M059J (cell line): ENCODE results near the gene WASHC2A. TPM values are rescaled to one million over a fixed set of nuclear protein-coding genes. Genes with fewer than 3 reads are reported as not detected.
"Not testable (repeated sequence)": the region's sequence is repeated elsewhere in the genome, so short reads cannot be mapped to it uniquely, and the experiment has no call there.

Experiments
- DNase-seq: peaks from one replicate; pipeline ENCODE4 v3.0.0-alpha.2; 2012; ENCODE audit warnings: low read depth
- total RNA-seq: library from RNA; depleted of rRNA; stranded (reverse); fragments of >200 nt; shearing (Covaris generic); gene quantifications from 2 replicates; pipeline ENCODE4 v1.2.3, GENCODE V29; 2014

WASHC2A gene
- total RNA-seq, 1 experiment from 2014 or later, result 6.2 TPM

DNA sequence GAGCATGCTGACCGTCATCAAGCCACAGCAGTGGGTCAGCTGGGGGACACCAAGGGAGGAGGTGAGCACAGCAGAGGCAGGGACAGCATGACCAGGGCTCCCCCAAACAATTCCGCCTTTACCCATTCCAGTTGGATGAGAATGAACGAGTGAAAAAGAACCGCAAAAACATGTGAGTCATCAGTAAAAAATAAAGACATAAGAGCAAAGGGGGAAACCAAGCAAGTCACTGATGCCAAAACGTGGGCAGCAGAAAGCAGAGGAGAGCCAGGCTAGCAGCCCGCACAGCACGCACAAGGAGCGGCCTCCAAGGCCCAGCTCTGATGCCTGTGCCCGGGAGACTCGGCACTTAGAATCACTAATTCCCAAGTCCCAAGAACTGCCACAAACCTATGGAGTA, 7.8 kb upstream of the WASHC2A start:
- DNase-seq, result peak; percentile 87

DNA sequence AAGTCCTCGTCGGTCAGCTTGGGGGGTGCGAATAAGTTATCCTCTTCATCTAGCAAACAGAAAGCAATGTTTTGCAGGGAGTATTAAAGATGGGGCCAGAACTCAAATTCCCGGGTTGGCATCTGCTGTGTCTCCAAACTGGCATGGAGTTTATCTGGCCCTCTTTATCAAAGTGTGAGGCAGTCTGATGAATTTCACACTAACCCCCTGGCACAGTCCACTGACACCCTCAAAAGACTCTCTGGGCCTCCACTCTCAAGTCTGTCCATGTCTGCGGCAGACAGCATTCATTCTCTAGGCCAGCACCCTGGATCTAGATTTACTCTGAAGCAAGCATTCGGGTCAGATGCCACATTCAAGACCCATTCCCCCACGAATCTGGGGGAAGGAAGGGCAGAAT, 6.2 kb upstream of the WASHC2A start:
- DNase-seq, result not testable (repeated sequence)

DNA sequence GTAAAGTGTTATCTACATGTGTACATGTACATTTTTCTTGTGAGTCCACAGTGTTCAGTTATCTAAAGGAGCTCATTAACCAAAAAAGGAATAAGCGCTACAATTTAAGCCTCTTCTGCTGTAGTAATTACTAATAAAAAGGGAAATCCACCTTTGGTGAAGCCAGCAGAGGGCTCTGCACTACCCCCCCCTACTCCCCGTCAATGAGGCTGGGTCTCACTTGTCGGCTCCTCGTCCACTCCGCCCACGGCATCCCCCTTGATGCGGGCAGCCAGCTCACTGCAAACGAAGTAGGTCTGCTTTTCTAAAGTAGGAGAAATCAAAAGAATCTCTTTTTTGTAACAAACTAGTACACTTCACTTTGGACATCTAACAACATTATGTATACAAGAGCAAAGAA, 4.7 kb upstream of the WASHC2A start:
- no peak for DNase-seq

DNA sequence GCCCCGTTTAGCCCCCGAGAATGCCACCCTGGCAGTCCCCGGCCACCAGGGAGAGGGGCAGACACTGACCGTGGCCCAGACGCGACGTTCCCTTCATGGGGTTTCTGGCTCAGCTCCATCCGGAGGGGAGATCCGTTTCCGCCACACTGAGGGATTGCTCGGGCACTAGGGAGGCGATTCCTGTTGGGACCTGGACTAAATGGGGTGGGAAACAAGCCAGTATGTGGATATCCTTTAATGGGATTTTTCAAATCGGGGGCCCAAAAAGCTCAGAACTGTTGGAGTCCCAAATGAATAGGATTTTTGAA, 552 bp downstream of the WASHC2A start:
- DNase-seq, result not testable (repeated sequence)

DNA sequence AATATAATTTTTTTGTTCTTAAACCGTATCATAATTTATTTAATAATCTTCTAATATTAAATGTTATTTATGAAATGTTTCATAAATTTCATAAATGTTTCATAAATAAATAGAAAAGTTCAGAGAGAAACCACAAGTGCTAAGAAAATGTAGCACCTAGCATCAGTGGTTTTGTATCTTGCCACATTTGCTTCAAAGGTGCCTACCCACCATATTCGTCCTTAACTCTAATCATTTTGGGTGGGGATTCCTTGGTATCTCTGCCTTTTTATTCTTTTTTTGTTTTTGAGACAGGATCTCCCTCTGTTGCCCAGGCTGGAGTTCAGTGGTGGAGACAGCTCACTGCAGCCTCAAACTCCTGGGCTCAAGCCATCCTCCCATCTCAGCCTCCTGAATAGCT, 7.4 kb downstream of the WASHC2A start:
- DNase-seq, result not testable (repeated sequence)

DNA sequence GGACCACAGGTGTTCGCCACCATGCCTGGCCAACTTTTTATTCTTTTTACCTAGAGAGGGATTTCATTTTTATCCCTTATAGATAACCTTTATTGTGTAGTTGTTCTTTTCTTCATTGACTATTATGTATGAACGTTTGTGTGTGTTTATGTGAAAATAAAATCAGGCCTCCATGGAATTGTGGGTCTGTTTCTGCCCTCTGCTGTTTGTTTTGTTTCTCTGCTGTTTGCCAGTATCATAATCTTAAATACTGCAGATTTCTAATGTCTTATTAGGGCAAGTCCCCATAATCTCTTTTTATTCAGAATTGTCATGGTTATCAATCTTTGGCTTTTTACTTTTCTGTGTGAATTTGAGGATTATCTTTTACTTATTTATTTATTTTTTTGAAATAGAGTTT, 7.8 kb downstream of the WASHC2A start:
- DNase-seq, result not testable (repeated sequence)

DNA sequence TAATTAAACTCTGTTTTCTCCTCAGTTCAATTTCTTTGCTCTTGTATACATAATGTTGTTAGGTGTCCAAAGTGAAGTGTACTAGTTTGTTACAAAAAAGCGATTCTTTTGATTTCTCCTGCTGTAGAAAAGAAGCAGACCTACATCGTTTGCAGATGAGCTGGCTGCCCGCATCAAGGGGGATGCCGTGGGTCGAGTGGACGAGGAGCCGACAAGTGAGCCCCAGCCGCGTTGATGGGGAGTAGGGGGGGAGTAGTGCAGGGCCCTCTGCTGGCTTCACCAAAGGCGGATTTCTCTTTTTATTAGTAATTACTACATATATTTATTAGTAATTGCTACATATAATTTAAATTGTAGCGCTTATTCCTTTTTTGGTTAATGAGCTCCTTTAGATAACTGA, 23.6 kb downstream of the WASHC2A start:
- not testable (repeated sequence) for DNase-seq

DNA sequence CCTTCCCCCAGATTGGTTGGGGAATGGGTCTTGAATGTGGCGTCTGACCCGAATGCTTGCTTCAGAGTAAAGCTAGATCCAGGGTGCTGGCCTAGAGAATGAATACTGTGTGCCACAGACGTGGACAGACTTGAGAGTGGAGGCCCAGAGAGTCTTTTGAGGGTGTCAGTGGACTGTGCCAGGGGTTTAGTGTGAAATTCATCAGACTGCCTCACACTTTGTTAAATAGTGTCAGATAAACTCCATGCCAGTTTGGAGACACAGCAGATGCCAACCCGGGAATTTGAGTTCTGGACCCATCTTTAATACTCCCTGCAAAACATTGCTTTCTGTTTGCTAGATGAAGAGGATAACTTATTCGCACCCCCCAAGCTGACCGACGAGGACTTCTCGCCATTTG, 25.2 kb downstream of the WASHC2A start:
- not testable (repeated sequence) for DNase-seq

DNA sequence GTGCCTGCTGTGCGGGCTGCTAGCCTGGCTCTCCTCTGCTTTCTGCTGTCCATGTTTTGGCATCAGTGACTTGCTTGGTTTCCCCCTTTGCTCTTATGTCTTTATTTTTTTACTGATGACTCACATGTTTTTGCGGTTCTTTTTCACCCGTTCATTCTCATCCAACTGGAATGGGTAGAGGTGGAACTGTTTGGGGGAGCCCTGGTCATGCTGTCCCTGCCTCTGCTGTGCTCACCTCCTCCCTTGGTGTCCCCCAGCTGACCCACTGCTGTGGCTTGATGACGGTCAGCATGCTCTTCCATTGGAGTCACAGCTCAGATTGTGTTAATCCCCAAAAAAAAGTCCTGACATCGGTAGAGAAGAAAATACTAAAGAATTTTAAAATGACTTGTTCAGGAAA, 26.9 kb downstream of the WASHC2A start:
- DNase-seq, result not testable (repeated sequence)

DNA sequence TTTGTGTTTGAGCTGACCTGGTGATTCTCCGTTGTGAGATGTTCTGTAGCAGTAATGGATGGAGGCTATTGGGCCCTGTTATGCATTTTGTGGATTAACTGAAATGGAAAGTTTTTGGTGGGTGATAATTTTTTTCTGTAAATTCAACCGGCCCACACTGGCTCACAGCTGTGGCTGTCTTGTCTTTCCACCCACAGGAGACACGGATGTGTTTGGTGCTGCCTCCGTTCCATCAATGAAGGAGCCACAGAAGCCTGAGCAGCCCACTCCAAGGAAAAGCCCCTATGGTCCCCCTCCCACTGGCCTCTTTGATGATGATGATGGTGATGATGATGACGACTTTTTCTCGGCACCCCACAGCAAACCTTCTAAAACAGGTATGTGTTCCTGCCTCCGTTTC, 27.6 kb downstream of the WASHC2A start:
- not testable (repeated sequence) for DNase-seq

DNA sequence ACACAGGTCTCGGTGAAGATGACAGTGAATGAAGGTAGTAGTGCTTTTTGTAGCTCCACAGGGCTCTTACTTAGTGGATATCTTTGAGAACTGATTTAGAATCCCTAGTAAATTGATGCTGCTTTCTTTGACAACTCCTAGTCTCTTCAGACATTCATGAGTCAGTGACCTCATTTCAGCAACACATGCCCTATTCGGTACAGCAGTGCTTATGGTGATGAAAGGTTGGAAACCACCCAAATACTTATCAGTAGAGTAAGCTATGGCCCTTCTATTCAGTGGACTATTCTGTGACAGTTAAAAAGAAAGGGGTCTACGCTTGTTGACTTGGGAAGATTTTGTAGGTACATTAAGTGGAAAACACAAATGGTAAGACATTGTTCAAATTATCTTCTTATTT, 29.0 kb downstream of the WASHC2A start:
- not testable (repeated sequence) for DNase-seq

DNA sequence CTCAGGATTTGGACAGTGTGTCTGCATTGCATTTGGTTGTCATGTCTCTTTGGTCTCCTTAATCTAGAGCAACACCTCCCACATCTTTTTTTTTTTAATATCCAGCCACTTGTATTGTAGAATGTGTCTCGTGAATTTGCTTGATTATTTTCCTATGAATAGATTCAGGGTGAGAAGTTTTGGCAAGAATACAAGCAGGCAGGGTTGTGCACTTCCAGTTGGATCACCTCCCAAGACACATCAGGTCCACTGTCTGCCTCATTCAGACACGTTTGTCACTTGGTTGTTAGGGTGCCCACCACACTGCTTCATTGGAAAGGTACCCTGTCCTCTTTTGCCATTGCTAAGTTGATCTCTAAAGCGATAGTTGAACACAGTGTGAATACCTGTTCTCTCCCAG, 30.9 kb downstream of the WASHC2A start:
- DNase-seq, result not testable (repeated sequence)

DNA sequence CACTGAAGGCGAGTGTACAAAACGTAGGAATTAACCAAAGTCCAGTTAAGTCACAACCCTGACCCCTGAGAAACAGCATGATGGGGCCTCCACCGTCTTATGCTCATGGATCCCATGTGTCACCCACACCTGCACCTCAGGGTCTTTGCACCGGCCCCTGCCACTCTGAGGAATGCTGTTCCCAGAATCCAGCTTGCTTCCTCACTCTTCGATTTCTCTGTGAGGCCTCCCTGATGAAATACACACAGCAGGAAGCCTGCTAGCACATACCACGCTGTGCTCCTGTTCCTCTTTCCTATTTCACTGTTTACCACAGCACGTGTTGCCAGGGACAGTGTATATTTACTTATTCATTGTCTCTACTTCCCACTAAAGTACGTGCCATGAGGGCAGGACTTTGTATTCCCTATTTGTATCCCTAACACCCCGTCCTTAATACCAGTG, 33.4 kb downstream of the WASHC2A start:
- not testable (repeated sequence) for DNase-seq

DNA sequence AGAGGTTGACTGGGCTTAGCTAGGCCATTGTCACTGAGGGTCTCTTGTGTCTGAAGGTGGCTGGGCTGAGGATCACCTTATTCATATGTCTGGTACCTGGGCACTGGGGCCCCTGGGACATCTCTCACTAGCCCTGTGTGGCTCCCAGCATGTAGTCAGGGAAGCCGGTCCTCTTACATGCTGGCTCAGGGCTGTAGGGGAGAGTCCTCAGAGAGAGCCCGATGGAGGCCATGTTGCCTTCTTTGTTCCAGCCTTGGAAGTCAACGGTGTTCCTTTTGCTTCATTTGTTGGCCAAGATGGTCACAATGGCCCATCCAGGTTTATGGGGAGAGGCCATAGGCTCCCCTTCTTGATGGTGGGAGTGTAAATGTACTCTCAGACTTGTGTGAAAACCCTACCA, 34.0 kb downstream of the WASHC2A start:
- DNase-seq, result not testable (repeated sequence)

DNA sequence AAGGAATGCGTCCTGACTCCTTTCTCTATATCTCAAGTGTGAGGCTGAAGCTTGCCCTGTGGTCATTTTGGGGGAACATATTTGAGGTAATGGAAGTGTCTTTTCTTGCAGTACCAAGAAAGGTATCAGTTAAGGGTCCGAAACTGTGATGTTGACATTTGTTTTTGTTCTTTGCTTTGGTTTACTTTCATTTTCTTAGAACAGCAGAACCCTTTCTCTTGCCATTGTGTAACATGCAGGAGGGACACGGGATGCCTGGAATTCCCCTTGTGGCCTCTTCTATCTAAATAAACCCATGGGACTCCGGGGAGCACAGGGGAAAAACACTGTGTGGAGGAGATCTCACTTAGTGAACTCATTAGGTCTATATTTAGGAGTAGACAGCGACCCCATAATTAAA, 34.5 kb downstream of the WASHC2A start:
- not testable (repeated sequence) for DNase-seq

DNA sequence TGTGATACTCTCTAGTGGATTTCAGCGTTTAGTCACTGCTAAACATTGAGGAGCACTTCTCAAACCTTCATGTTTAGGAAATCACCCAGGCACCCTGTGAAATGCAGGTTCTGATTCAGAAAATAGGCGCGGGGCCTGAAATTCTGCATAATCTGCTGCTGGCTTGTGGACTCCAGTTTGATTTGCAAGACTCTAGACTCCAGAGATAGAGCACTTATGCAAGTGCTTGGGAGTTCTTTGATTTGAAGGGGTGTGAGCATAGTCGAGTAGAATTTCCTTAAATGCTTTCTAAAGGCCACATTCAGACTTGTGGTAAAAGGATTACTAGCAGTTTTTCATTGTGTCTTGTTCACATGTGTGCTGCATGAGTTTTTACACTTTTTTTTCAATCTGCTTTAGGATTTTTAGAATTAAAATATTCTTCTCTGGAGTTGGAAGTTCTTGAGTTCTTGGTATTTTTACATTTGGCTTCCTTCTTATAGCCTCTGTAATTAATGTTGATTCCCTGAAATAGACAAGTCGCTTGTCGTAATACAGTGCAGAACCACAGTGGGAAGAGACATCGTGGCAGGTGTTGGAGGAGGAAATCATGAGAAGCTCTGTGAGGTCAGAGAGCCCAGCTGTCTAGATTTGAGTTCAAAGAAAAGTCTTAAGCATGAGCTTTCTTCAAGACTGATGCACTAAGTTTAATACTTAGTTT, 41.4 kb downstream of the WASHC2A start:
- not testable (repeated sequence) for DNase-seq

DNA sequence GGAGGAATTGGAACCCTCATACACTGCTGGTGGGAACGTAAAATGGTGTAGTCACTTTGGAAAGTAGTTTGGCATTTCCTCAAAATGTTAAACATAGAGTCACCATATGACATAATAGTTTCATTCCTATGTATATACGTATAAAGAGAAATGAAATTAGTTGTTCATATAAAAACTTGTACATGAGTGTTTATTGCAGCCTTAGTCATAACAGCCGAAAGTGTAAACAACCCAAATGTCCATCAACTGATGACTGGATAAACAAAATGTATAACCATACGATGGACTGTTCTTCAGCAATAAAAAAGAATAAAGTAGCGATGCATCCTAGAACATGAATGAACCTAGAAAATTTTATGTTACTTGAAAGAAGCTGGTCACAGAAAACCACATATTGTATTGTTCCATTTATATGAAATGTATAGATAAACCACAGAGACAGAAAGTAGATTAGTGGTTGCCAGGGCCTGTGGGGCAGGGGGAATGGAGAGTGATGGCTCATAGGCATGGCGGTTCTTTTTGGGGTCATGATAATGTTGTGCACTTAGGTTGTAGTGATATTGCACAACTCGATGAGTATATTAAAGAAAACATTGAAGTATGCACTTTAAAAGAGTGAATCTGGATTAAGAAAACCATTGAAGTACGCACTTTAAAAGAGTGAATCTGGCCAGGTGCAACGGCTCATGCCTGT, 44.8 kb downstream of the WASHC2A start:
- DNase-seq, result not testable (repeated sequence)

DNA sequence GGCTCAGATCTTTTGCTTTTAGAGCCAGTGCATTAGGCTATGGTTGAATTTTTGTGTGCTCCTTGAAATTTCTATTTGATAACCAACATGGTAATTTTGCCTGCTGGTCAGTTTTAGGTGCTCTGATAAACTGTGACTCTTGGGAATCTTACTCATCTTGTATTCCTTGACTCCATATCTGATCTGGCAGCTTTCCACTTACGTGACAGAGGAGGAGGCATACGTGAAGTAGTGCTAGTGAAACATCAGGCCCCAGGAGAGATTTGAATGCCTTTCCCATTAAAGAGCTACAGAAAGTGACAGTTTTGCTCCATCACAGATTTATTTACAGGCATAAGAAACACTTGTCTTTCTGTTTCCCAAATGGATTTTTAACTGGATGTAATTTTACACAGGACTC, 59.0 kb downstream of the WASHC2A start:
- not testable (repeated sequence) for DNase-seq

DNA sequence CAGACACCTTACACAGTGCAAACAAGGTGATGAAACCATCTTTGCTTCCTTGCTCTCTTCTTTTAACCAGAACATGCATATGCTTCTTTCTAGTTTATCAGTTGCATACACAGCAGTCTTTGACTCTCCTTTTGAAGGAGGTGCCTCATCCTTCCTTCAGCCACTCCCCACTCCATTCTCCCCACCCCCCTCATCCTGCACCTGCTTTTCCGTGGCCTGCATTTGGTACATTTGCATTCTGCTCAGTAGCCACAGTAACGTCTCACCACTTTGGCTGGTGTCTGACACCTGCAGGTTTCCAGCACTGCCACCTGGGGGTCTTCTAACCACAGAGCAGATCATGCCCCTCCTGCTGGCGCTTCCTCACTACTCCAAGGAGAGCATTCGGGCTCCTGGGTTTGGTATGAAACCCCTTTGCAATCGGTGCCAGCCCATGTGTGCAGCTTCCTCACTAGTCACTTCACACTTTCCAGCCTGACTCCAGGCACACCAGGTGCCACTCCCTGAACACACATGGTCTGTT, 60.1 kb downstream of the WASHC2A start:
- DNase-seq, result not testable (repeated sequence)

DNA sequence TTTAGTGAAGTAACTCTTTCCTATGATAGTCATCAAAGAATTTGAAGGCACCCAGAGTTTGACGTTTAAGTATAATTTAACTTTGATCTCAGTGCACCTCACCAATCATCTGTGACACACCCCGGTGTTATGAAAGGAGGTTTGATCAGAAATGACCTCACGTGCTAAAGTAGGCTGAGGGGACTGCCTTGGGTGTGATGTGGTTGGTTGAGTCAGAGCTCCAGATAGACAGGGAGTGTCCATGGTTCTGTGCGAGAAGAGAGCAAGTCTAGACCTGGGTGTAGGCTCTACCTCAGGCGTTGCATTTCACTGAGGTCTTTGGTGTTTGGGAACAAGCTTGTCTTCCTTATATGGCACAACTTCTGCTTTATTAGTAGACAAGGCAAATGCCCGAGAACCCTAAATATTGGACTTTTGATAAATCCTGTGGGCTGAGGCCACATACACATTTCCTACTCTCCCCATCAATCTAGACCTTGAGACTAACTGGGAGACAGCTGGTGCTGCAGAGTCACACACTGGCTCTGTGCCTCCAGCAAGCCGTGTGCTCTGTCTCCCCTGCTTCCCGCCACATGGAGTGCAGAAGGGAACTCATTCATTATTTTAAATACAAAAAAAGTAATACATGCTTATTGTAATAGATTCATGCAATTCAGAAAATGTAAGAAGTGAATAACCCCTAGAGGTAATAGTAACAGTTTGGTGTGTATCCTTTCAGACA, 63.7 kb downstream of the WASHC2A start:
- not testable (repeated sequence) for DNase-seq

DNA sequence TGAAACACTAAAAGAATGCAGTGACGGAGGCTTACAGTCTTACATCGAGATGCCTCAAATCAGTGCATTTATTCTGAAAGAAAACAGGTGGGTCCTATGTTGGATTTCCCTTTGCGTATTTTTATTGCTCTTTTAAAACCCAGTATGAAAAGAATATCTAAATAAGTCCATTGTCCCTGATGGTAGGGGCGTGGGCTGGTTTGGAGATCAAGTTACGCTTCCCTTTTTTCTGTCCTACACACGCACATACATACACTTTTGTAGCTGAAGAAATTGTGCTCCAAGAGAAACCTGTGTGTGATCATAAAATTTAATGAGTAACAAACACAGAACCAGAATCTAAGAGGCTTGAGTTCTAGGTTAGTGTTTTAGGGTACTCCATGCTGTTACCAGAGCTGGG, 64.6 kb downstream of the WASHC2A start:
- not testable (repeated sequence) for DNase-seq

DNA sequence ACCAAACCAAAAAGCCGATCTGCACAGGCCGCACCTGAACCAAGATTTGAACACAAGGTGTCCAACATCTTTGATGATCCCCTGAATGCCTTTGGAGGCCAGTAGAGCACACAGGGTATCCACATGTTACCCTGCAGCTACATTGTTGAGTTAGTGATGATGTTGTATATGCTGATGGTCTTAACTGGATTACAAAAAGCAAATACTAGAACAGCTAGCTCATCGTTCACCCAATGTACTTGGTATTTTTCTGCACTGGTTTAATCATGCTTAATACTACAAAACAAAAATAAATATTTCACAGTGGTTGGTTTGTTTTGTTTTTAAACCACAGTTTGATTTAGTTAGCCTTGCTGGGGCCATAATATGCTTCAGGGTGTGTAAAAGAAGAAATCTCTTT, 65.1 kb downstream of the WASHC2A start:
- DNase-seq, result peak; percentile 10
